CD4-positive, alpha-beta T cell (primary cell): Measurements from ENCODE around the gene CPZ. TPM values are rescaled to one million over a fixed set of nuclear protein-coding genes. Genes with fewer than 3 reads are reported as not detected.

Experiments used
- ATAC-seq: fragments of 200-7000 bp; cut with Tn5 transposase; one replicate; pipeline ENCODE4 v1.10.0; 2022; ENCODE audit warnings: mild to moderate bottlenecking; ENCODE audit not compliant: poor library complexity
- CTCF ChIA-PET: fragments of 350-600 bp; sonication (Branson Sonifier 250); formaldehyde crosslinking; loops from one replicate; lab custom pipeline; 2021; ENCODE audit warnings: antibody characterized with exemption, inconsistent platforms; lab: Charles Lee
- POLR2A ChIA-PET: fragments of 350-600 bp; sonication (Branson Sonifier 250); formaldehyde crosslinking; loops from one replicate; lab custom pipeline; 2021; ENCODE audit warnings: antibody characterized with exemption, inconsistent platforms; lab: Charles Lee
- DNase-seq, 14 experiments: peaks; one replicate each; pipeline ENCODE4 v3.0.0-alpha.2; 2013 to 2020; ENCODE audit warnings: mixed read lengths in 2 of 14
- H3K27ac ChIP-seq, 2 donors: one replicate each; pipeline versions ENCODE4 v1.5.1 to v1.7.0; 2013; ENCODE audit warnings: low read length in 2 of 2, low read depth in 1 of 2, mild to moderate bottlenecking in 1 of 2
- H3K27me3 ChIP-seq, 2 experiments: 1 replicate in 1 of 2; 2 replicates in 1 of 2; pipeline versions ENCODE4 v1.6.1 to v1.7.0; 2013; ENCODE audit warnings: low read length in 2 of 2, control low read depth in 1 of 2, mild to moderate bottlenecking in 1 of 2, moderate library complexity in 1 of 2; ENCODE audit not compliant: insufficient read depth in 2 of 2, control insufficient read depth in 1 of 2
- H3K36me3 ChIP-seq: one replicate; pipeline ENCODE4 v1.6.1; 2013; ENCODE audit warnings: low read length, control low read depth; ENCODE audit not compliant: insufficient read depth
- H3K4me1 ChIP-seq: one replicate; pipeline ENCODE4 v1.6.1; 2013; ENCODE audit warnings: low read length, control low read depth; ENCODE audit not compliant: insufficient read depth
- H3K4me3 ChIP-seq: one replicate; pipeline ENCODE4 v1.5.1; 2013; ENCODE audit warnings: mild to moderate bottlenecking, low read length, moderate library complexity
- H3K9me3 ChIP-seq, 2 experiments: 1 replicate in 1 of 2; 2 replicates in 1 of 2; pipeline versions ENCODE4 v1.6.1 to v1.7.0; 2013; ENCODE audit warnings: low read length in 2 of 2, mild to moderate bottlenecking in 2 of 2, control low read depth in 1 of 2, moderate library complexity in 1 of 2; ENCODE audit not compliant: control insufficient read depth in 1 of 2, insufficient read depth in 1 of 2
- H3K27ac Mint-ChIP-seq: one replicate; pipeline ENCODE4 v1.8.0; 2020; ENCODE audit warnings: mixed read lengths
- H3K27me3 Mint-ChIP-seq: one replicate; pipeline ENCODE4 v1.8.0; 2021; ENCODE audit warnings: mixed read lengths
- H3K36me3 Mint-ChIP-seq: one replicate; pipeline ENCODE4 v1.8.0; 2021; ENCODE audit warnings: low read depth, mixed read lengths
- H3K4me1 Mint-ChIP-seq: one replicate; pipeline ENCODE4 v1.8.0; 2021; ENCODE audit warnings: low read depth, mixed read lengths
- H3K4me3 Mint-ChIP-seq: one replicate; pipeline ENCODE4 v1.8.0; 2020; ENCODE audit warnings: mild to moderate bottlenecking, mixed read lengths
- H3K9me3 Mint-ChIP-seq: one replicate; pipeline ENCODE4 v1.8.0; 2020; ENCODE audit warnings: mixed read lengths
- CTCF ChIP-seq: fragments of 200-600 bp; IDR thresholded peaks from one replicate; pipeline ENCODE4 v1.8.0; 2022; ENCODE audit warnings: antibody characterized with exemption, mild to moderate bottlenecking
- intact Hi-C, 2 experiments: fragments of 100-400 bp; cut with DNase I in 1 of 2; cut with micrococcal nuclease in 1 of 2; formaldehyde crosslinking; loops; one replicate each; pipeline versions ENCODE4 v1.15.1 to v1.9.0; 2023 to 2025; cut with DNase I, micrococcal nuclease
- total RNA-seq, 174 experiments: library from RNA in 2 of 174; stranded (reverse) in 2 of 174; gene quantifications; one replicate each; pipeline ENCODE4 v1.2.3 and lab custom pipeline; 2021 to 2026

Gene CPZ
- total RNA-seq, 2 experiments from 2014 or later = not detected

GRCh38 chr4:8639021-8639420, 46.5 kb downstream of the CPZ start:
- TF ChIP-seq CTCF = no peak
- POLR2A ChIA-PET = no interaction called here
- Histone ChIP-seq H3K4me3 (no peak overlapping the region), H3K27ac (no peak overlapping the region), H3K27me3 (no peaks in the 10 kb centered on the region), H3K36me3 (no peaks in the 10 kb centered on the region), H3K9me3 (no peaks in the 10 kb centered on the region), H3K4me1 (no peaks in the 10 kb centered on the region)
- H3K27ac Mint-ChIP-seq = no peak overlapping the region
- no peaks in the 10 kb centered on the region for H3K27me3 Mint-ChIP-seq
- ATAC-seq (no peak), DNase-seq (no peak)
- no peaks in the 10 kb centered on the region for H3K9me3 Mint-ChIP-seq
- CTCF ChIA-PET = no interaction called here
- no peaks in the 10 kb centered on the region for H3K4me1 Mint-ChIP-seq
- no peaks in the 10 kb centered on the region for H3K36me3 Mint-ChIP-seq
- intact Hi-C loops = no loop called here
- no peak overlapping the region for H3K4me3 Mint-ChIP-seq

GRCh38 chr4:8639777-8640720, 47.5 kb downstream of the CPZ start:
- Mint-ChIP-seq H3K27ac (no peak overlapping the region), H3K9me3 (no peaks in the 10 kb centered on the region), H3K4me3 (no peak overlapping the region), H3K36me3 (no peaks in the 10 kb centered on the region), H3K4me1 (no peaks in the 10 kb centered on the region), H3K27me3 (no peaks in the 10 kb centered on the region)
- no peaks in the 10 kb centered on the region for H3K9me3 ChIP-seq
- no peak overlapping the region for H3K27ac ChIP-seq
- H3K27me3 ChIP-seq = no peaks in the 10 kb centered on the region
- ChIA-PET CTCF (no interaction called here), POLR2A (no interaction called here)
- H3K36me3 ChIP-seq = no peaks in the 10 kb centered on the region
- intact Hi-C loops = no loop called here
- TF ChIP-seq CTCF = no peak
- no peak overlapping the region for H3K4me3 ChIP-seq
- no peaks in the 10 kb centered on the region for H3K4me1 ChIP-seq
- DNase-seq (peak in 1 of 14 experiments; percentile 21), ATAC-seq (no peak)

GRCh38 chr4:8640816-8641215, 48.3 kb downstream of the CPZ start:
- Mint-ChIP-seq H3K4me1 (no peaks in the 10 kb centered on the region), H3K36me3 (no peaks in the 10 kb centered on the region), H3K9me3 (no peaks in the 10 kb centered on the region), H3K27me3 (no peaks in the 10 kb centered on the region), H3K27ac (no peak overlapping the region), H3K4me3 (no peak overlapping the region)
- TF ChIP-seq CTCF = no peak
- Histone ChIP-seq H3K36me3 (no peaks in the 10 kb centered on the region), H3K4me1 (no peaks in the 10 kb centered on the region), H3K4me3 (no peak overlapping the region), H3K27me3 (no peaks in the 10 kb centered on the region), H3K27ac (no peak overlapping the region), H3K9me3 (no peaks in the 10 kb centered on the region)
- CTCF ChIA-PET = no interaction called here
- ATAC-seq (no peak), DNase-seq (no peak)
- POLR2A ChIA-PET = no interaction called here
- intact Hi-C loops = no loop called here
